ENCODE data around the gene KRTAP3-2.

KRTAP3-2 gene

GRCh38 chr17:40961591-40961990 is 38.1 kb downstream of the KRTAP3-2 start:
- no peak for DNase-seq

DNA sequence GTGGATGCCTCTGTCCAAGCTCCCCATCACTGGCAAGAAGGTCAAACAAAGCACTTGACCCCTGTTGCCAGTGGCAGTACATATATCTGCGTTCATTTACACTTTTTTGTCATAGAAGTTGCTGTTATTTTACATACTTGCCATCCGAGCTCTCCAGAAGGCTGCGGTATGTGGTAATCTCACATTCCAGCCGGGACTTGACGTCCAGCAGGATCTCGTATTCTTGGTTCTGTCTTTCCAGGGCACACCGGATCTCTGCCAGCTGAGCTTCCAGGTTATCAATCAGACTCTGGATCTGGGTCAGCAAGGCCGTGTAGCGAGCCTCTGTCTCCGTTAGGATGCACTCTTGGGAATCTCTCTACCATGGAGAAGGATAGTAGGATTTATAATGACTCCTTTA is 39.6 kb downstream of the KRTAP3-2 start:
- DNase-seq: no peak

DNA sequence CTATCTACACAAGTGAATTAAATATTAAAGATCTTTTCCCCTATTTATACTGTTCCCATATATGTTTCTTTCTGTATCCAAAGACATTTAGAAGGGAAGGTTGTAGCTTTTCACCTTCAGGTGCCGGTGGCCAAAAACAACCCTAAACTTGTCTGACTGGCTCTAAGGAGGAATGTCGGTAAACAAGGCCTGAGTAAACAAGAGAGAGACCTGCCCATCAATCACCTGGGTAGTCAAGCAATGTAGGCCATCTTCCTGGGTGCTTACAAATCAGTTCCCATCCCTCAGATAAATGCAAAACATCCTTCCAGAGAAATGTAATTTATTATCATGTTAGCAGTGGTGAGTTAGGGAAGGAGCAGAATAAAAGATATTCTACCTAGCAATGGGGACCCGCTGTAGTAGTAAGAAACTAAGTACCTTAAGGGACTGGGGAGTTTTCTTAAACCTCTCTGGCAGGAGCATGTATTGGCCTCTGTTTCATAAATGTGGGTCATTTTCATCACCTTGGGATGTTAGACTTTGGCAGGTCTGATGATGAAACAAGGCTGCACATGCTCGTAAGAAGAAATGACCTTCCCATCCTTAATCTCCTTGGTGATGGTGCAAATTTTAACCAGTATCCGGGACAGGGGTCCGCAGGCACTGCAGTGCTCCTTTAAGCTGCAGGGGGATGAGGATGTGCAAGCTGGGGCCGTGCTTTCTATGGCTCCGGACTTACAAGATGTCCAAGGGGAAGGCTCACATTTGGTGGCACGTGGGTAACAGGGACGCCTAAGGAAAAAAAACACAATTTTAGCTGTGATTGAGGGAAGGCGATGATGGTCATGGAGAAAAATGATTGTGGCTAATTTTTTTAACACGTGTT is 41.4 kb downstream of the KRTAP3-2 start:
- no peak for DNase-seq

GRCh38 chr17:40956401-40957254 is 43.1 kb downstream of the KRTAP3-2 start:
- DNase-seq: no peak

GRCh38 chr17:40953881-40954280 is 45.8 kb downstream of the KRTAP3-2 start:
- no peak for DNase-seq

- no peak for DNase-seq
Measured at GRCh38 chr17:40952661-40953060, 47.0 kb downstream of the KRTAP3-2 start.

DNA sequence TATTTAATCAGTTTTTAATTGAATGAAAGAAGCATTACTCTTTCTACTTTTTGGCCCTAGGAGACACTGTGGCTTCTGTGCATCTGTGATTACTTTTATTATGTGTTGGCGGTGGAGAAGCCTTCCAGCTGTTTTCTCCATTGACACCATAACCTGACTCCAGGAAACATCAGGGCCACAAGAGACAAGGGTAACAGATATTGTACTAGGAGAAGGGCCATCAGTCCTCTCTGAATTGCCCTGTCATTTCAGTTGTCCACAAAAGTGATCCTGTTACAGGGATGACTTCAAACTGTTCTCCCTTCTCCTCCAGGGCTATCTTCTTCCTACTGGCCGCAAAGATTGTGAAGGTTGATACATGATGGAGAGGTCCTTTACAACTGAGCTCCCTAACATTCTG is 47.6 kb downstream of the KRTAP3-2 start:
- no peak for DNase-seq

- no peak for DNase-seq
Measured at GRCh38 chr17:40951011-40951622, 48.6 kb downstream of the KRTAP3-2 start.

DNA sequence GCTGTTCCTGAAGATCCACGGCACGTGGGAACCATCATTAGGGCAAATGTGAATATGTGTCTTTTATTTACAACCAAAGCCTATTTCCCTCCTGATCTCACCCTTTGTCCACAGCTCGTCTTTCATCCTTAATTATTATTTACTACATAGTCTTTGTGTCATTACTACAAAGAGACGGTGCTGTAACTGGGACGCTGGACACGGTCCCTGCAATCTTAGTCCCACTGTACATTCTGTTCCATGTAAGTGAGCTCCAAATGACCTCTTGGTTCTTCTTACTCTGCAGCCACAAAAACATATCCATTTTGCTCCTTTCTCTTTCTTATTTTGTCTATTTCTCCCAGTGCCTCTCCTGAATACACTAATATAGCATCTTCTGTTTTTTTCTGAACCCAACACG is 49.5 kb downstream of the KRTAP3-2 start:
- no peak for DNase-seq

DNA sequence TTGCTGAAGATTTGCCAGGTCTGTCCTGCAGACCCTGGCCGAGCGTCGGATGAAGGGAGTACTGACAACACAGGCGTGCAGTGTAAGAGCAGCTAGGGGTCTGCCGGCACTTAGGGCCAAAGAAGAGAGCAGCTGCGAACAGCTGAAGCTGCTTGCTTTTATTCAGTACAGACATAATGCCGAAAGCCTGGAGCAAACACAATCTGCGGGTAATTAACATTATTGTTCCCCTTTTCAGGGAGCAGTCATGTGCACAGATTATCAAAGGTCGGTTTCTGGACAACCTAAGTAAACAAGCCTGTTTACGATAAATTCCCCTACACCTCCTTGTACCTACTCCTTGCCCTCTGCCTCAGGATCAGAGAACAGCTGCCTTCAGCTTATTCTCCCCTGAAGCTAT is 50.3 kb downstream of the KRTAP3-2 start:
- no peak for DNase-seq
